Measurements from ENCODE around the gene TSPAN2.

Gene TSPAN2

GRCh38 chr1:115035652-115036051 lies 53.7 kb downstream of the TSPAN2 start (continued):
- TF ChIP-seq TSHZ2 (CRISPR knock-in tag; IDR thresholded peaks at IDR 0.05) (no peak), ESRRG (CRISPR knock-in tag; IDR thresholded peaks at IDR 0.05) (no peak), CREB5 (CRISPR knock-in tag; IDR thresholded peaks at IDR 0.05; ENCODE audit: low read depth) (no peak), ISL1 (CRISPR knock-in tag; IDR thresholded peaks at IDR 0.05) (no peak), TCF4 (CRISPR knock-in tag; IDR thresholded peaks at IDR 0.05; ENCODE audit: borderline replicate concordance) (no peak), GLIS3 (CRISPR knock-in tag; IDR thresholded peaks at IDR 0.05) (no peak)

- no peak for ATAC-seq
- no peak for TF ChIP-seq PPARA (CRISPR knock-in tag; IDR thresholded peaks at IDR 0.05; ENCODE audit: borderline replicate concordance)
- no peak for TF ChIP-seq ZNF8 (CRISPR knock-in tag; IDR thresholded peaks at IDR 0.05)
- TF ChIP-seq GLIS3 (CRISPR knock-in tag; IDR thresholded peaks at IDR 0.05), result no peak
- TF ChIP-seq TOX (CRISPR knock-in tag; IDR thresholded peaks at IDR 0.05; ENCODE audit: borderline replicate concordance), result no peak
- no peak for TF ChIP-seq ZNF565 (CRISPR knock-in tag; conservative IDR thresholded peaks at IDR 0.05; ENCODE audit: low read depth)
- TF ChIP-seq CSRNP3 (CRISPR knock-in tag; IDR thresholded peaks at IDR 0.05), result no peak
- TF ChIP-seq ZNF70 (CRISPR knock-in tag; IDR thresholded peaks at IDR 0.05), result no peak
- no peak for TF ChIP-seq BACH2 (CRISPR knock-in tag; IDR thresholded peaks at IDR 0.05; ENCODE audit: borderline replicate concordance)
- no peak for TF ChIP-seq POU6F1 (CRISPR knock-in tag; IDR thresholded peaks at IDR 0.05; ENCODE audit: borderline replicate concordance, low read depth)
- no peak for TF ChIP-seq ZC3H10 (CRISPR knock-in tag; IDR thresholded peaks at IDR 0.05)
- TF ChIP-seq RARB (CRISPR knock-in tag; IDR thresholded peaks at IDR 0.05), result no peak
- no peak for TF ChIP-seq OSR1 (CRISPR knock-in tag; IDR thresholded peaks at IDR 0.05)
- TF ChIP-seq SNAI2 (CRISPR knock-in tag; IDR thresholded peaks at IDR 0.05), result no peak
- no peak for TF ChIP-seq TSHZ2 (CRISPR knock-in tag; IDR thresholded peaks at IDR 0.05)
- no peak for TF ChIP-seq ISL1 (CRISPR knock-in tag; IDR thresholded peaks at IDR 0.05)
- TF ChIP-seq ZFP3 (CRISPR knock-in tag; IDR thresholded peaks at IDR 0.05), result no peak
- no peak for TF ChIP-seq CSDC2 (CRISPR knock-in tag; IDR thresholded peaks at IDR 0.05)
- no peak for TF ChIP-seq CREB5 (CRISPR knock-in tag; IDR thresholded peaks at IDR 0.05; ENCODE audit: low read depth)
- TF ChIP-seq TCF4 (CRISPR knock-in tag; IDR thresholded peaks at IDR 0.05; ENCODE audit: borderline replicate concordance), result no peak
These were observed 57.7 kb downstream of the TSPAN2 start for GRCh38 chr1:115031595-115031994.
